K562 (cell line): ENCODE data around the gene ARMC7. TPM values are rescaled to one million over a fixed set of nuclear protein-coding genes. Genes with fewer than 3 reads are reported as not detected.

Experiments
- ELF4 ChIP-seq: fragments of 450-650 bp; formaldehyde crosslinking; IDR thresholded peaks from 2 replicates; pipeline ENCODE4 v1.4.0; 2022; ENCODE audit warnings: missing genetic modification characterization
- HDAC1 ChIP-seq, 2 experiments: fragments of 450-650 bp; IDR thresholded peaks; 2 replicates each; pipeline ENCODE4 v1.6.1; 2016 to 2017; ENCODE audit warnings: inconsistent platforms in 1 of 2, mild to moderate bottlenecking in 1 of 2, moderate library complexity in 1 of 2
- MAZ ChIP-seq, 2 experiments: fragments of 450-650 bp in 1 of 2; sonication (generic) in 1 of 2; formaldehyde crosslinking; IDR thresholded peaks in 1 of 2; conservative IDR thresholded peaks in 1 of 2; 2 replicates each; pipeline versions ENCODE4 v1.4.0 to v1.5.0; 2020; ENCODE audit warnings: mild to moderate bottlenecking in 1 of 2, missing genetic modification reagents in 1 of 2
- MTA2 ChIP-seq: fragments of 450-650 bp; IDR thresholded peaks from 2 replicates; pipeline ENCODE4 v1.6.1; 2016; ENCODE audit warnings: low read depth
- PHB ChIP-seq: fragments of 250-450 bp; sonication (Bioruptor Pico); IDR thresholded peaks from 2 replicates; pipeline ENCODE4 v1.5.0; 2021
- PHF21A ChIP-seq: fragments of 450-650 bp; IDR thresholded peaks from 2 replicates; pipeline ENCODE4 v1.6.1; 2017; ENCODE audit warnings: low read depth, borderline replicate concordance
- RBM22 ChIP-seq: fragments of 200-400 bp; formaldehyde crosslinking; IDR thresholded peaks from 2 replicates; pipeline ENCODE4 v1.6.1; 2018; ENCODE audit warnings: low read length, low read depth; ENCODE audit not compliant: poor library complexity, severe bottlenecking
- SMAD4 ChIP-seq: fragments of 250-450 bp; sonication (Bioruptor Pico); conservative IDR thresholded peaks from 2 replicates; pipeline ENCODE4 v1.8.0; 2021; ENCODE audit warnings: inconsistent platforms, mild to moderate bottlenecking, moderate library complexity
- SMARCA4 ChIP-seq: fragments of 450-650 bp; IDR thresholded peaks from 2 replicates; pipeline ENCODE4 v1.6.1; 2016
- TEAD1 ChIP-seq, 2 experiments: fragments of 450-650 bp in 1 of 2; sonication (generic) in 1 of 2; formaldehyde crosslinking; IDR thresholded peaks; 2 replicates each; pipeline versions ENCODE4 v1.4.0 to v1.8.0; 2020 to 2022; ENCODE audit warnings: mild to moderate bottlenecking in 2 of 2, missing genetic modification reagents in 1 of 2
- WHSC1 ChIP-seq: IDR thresholded peaks from one replicate; pipeline ENCODE4 v1.6.1; 2012; ENCODE audit warnings: low read length, control low read depth, inconsistent platforms
- ZNF165 ChIP-seq: fragments of 250-450 bp; sonication (Bioruptor Pico); IDR thresholded peaks from 2 replicates; pipeline ENCODE4 v1.4.0; 2020; ENCODE audit warnings: borderline replicate concordance
- polyA plus RNA-seq, 8 experiments: library from polyadenylated mRNA; depleted of rRNA in 4 of 8; stranded (reverse) in 5 of 8; unstranded in 3 of 8; fragments of >200 nt; fragmentation: Nextera tagmentation in 2 of 8; fragmentation: Illumina TruSeq in 1 of 8; extraction: Ambion mirVana in 2 of 8; extraction: Trizol in 1 of 8; gene quantifications; 2 replicates each; pipeline versions ENCODE4 v1.2.1 to v1.2.3, GENCODE V29; 2011 to 2014; ENCODE audit warnings: inconsistent platforms in 1 of 8, missing spikeins in 1 of 8
- total RNA-seq, 7 experiments: library from RNA; depleted of rRNA in 6 of 7; stranded (reverse); fragments of >200 nt in 6 of 7; fragmentation: Illumina TruSeq in 2 of 7; extraction: Trizol in 2 of 7; gene quantifications; 2 replicates each; pipeline versions ENCODE4 v1.2.1 to v1.2.3, GENCODE V29; 2011 to 2021; ENCODE audit warnings: low replicate concordance in 1 of 7
- TF ChIP-seq, protein P1 (sequence below), 2 experiments: fragments of 150-350 bp in 1 of 2; IDR thresholded peaks; 2 replicates each; pipeline ENCODE4 v1.6.1; 2012 to 2016; ENCODE audit warnings: low read depth in 2 of 2, low read length in 2 of 2, mild to moderate bottlenecking in 1 of 2, moderate library complexity in 1 of 2
- TF ChIP-seq, protein P2 (sequence below): fragments of 250-450 bp; sonication (Bioruptor Pico); IDR thresholded peaks from 2 replicates; pipeline ENCODE4 v1.4.0; 2020; ENCODE audit warnings: mild to moderate bottlenecking, moderate library complexity
- TF ChIP-seq, protein P3 (sequence below): fragments of 450-650 bp; IDR thresholded peaks from 2 replicates; pipeline ENCODE4 v1.7.0; 2016; ENCODE audit warnings: borderline replicate concordance
- TF ChIP-seq, protein P4 (sequence below): fragments of 450-650 bp; formaldehyde crosslinking; IDR thresholded peaks from 2 replicates; pipeline ENCODE4 v1.4.0; 2022; ENCODE audit warnings: missing genetic modification characterization
- TF ChIP-seq, protein P5 (sequence below): fragments of 450-650 bp; conservative IDR thresholded peaks from 2 replicates; pipeline ENCODE4 v1.6.1; 2016; ENCODE audit warnings: missing genetic modification characterization, low read depth, mild to moderate bottlenecking, missing compliant biosample characterization, moderate library complexity

Gene ARMC7
- total and polyA plus RNA-seq, 9 of the 15 experiments (the other 6 are each of a cell fraction or from before 2014, with no cell fraction given), result 1.4 to 15.2 (median 5.9) TPM

DNA sequence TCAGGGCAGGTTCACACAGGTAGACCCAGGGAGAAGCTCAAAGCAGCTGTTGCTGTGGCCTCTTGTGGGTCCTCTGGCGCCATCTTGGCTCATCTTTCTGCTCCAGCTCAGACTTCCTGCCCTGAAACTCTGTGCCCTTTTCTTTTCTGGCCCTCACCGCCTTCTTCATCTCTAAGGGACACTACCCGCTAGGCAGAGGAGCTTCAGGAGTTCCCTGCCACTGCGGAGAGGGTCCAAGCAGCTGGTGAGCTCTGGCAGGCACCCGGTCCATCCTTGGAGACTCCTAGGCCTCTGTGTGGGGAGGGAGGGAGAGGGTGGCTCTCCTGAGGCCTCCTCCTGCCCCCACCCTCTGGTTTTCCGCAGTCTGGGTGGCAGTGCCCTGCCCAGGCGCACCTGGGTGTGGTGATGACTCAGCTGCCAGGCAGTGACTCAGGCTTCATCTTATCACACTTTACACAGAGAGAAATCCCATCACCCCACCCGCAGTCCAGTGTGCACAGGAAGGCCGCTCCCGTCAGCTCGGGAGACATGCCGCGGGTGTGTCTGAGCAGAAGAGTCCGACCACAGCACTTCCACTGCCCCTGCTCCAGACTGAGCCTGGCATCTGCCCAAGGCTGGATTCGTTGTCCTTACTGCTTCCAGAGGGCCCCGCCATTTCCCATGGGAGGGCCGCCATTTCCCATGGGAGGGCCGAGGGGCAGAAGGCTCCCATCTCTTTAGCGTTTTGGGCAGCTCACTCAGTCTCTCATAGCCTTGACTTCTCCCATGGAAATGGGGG, 14.5 kb downstream of the ARMC7 start (continued):
- TF ChIP-seq, protein P1, sequence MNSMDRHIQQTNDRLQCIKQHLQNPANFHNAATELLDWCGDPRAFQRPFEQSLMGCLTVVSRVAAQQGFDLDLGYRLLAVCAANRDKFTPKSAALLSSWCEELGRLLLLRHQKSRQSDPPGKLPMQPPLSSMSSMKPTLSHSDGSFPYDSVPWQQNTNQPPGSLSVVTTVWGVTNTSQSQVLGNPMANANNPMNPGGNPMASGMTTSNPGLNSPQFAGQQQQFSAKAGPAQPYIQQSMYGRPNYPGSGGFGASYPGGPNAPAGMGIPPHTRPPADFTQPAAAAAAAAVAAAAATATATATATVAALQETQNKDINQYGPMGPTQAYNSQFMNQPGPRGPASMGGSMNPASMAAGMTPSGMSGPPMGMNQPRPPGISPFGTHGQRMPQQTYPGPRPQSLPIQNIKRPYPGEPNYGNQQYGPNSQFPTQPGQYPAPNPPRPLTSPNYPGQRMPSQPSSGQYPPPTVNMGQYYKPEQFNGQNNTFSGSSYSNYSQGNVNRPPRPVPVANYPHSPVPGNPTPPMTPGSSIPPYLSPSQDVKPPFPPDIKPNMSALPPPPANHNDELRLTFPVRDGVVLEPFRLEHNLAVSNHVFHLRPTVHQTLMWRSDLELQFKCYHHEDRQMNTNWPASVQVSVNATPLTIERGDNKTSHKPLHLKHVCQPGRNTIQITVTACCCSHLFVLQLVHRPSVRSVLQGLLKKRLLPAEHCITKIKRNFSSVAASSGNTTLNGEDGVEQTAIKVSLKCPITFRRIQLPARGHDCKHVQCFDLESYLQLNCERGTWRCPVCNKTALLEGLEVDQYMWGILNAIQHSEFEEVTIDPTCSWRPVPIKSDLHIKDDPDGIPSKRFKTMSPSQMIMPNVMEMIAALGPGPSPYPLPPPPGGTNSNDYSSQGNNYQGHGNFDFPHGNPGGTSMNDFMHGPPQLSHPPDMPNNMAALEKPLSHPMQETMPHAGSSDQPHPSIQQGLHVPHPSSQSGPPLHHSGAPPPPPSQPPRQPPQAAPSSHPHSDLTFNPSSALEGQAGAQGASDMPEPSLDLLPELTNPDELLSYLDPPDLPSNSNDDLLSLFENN (IDR thresholded peaks at IDR 0.05; ENCODE audit: low read depth in 2 of 2, low read length in 2 of 2), result peak in 1 of 2 experiments; percentile 70; a peak in 1 of 4 replicates
- TF ChIP-seq WHSC1 (no peak), PHB (CRISPR knock-in tag) (no peak), ELF4 (CRISPR knock-in tag) (peak; percentile 62; the same call in 1 of the 2 replicates), TEAD1 (CRISPR knock-in tag; IDR thresholded peaks at IDR 0.05) (peak in 1 of 2 experiments; percentile 64; a peak in 2 of 4 replicates), RBM22 (no peak), MAZ (CRISPR knock-in tag; conservative IDR thresholded peaks at IDR 0.05 in 1 of 2, IDR thresholded peaks at IDR 0.05 in 1 of 2) (peak; percentile 73 to 93), SMAD4 (CRISPR knock-in tag) (peak; percentile 89), HDAC1 (IDR thresholded peaks at IDR 0.05) (peak in 1 of 2 experiments; percentile 70; a peak in 2 of 4 replicates), MTA2 (peak; percentile 73), PHF21A (peak; percentile 13; the same call in 1 of the 2 replicates), ZNF165 (CRISPR knock-in tag) (0 out of 2 replicates have a peak, but pooled peaks have one; percentile 26), SMARCA4 (peak; percentile 96)
- TF ChIP-seq, protein P2, sequence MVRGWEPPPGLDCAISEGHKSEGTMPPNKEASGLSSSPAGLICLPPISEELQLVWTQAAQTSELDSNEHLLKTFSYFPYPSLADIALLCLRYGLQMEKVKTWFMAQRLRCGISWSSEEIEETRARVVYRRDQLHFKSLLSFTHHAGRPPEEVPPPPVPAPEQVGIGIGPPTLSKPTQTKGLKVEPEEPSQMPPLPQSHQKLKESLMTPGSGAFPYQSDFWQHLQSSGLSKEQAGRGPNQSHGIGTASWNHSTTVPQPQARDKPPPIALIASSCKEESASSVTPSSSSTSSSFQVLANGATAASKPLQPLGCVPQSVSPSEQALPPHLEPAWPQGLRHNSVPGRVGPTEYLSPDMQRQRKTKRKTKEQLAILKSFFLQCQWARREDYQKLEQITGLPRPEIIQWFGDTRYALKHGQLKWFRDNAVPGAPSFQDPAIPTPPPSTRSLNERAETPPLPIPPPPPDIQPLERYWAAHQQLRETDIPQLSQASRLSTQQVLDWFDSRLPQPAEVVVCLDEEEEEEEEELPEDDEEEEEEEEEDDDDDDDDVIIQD (CRISPR knock-in tag), result no peak
- TF ChIP-seq, protein P3, sequence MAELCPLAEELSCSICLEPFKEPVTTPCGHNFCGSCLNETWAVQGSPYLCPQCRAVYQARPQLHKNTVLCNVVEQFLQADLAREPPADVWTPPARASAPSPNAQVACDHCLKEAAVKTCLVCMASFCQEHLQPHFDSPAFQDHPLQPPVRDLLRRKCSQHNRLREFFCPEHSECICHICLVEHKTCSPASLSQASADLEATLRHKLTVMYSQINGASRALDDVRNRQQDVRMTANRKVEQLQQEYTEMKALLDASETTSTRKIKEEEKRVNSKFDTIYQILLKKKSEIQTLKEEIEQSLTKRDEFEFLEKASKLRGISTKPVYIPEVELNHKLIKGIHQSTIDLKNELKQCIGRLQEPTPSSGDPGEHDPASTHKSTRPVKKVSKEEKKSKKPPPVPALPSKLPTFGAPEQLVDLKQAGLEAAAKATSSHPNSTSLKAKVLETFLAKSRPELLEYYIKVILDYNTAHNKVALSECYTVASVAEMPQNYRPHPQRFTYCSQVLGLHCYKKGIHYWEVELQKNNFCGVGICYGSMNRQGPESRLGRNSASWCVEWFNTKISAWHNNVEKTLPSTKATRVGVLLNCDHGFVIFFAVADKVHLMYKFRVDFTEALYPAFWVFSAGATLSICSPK, result no peak
- TF ChIP-seq, protein P4, sequence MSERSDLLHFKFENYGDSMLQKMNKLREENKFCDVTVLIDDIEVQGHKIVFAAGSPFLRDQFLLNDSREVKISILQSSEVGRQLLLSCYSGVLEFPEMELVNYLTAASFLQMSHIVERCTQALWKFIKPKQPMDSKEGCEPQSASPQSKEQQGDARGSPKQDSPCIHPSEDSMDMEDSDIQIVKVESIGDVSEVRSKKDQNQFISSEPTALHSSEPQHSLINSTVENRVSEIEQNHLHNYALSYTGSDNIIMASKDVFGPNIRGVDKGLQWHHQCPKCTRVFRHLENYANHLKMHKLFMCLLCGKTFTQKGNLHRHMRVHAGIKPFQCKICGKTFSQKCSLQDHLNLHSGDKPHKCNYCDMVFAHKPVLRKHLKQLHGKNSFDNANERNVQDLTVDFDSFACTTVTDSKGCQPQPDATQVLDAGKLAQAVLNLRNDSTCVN (CRISPR knock-in tag), result 0 out of 2 replicates have a peak, but pooled peaks have one; percentile 4
- TF ChIP-seq, protein P5, sequence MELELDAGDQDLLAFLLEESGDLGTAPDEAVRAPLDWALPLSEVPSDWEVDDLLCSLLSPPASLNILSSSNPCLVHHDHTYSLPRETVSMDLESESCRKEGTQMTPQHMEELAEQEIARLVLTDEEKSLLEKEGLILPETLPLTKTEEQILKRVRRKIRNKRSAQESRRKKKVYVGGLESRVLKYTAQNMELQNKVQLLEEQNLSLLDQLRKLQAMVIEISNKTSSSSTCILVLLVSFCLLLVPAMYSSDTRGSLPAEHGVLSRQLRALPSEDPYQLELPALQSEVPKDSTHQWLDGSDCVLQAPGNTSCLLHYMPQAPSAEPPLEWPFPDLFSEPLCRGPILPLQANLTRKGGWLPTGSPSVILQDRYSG, result peak; percentile 78
